Measurements from ENCODE around the gene RPP25.

RPP25 gene

GRCh38 chr15:74962219-74962618 is 5.6 kb upstream of the RPP25 start:
- DNase-seq, result no peak

GRCh38 chr15:74961616-74962015 is 5.0 kb upstream of the RPP25 start:
- DNase-seq, result no peak

- DNase-seq, result no peak
These were observed 4.5 kb upstream of the RPP25 start for GRCh38 chr15:74960995-74961588.

- DNase-seq, result no peak
These were observed 3.7 kb upstream of the RPP25 start for GRCh38 chr15:74960286-74960685.

- no peak for DNase-seq
These were observed 3.0 kb upstream of the RPP25 start for GRCh38 chr15:74959586-74959939.

GRCh38 chr15:74958908-74959585 is 2.5 kb upstream of the RPP25 start:
- peak; percentile 65 for DNase-seq

- peak; percentile 27 for DNase-seq
These were observed 1.8 kb upstream of the RPP25 start for GRCh38 chr15:74958320-74958907.

- no peak for DNase-seq
These were observed 984 bp upstream of the RPP25 start for GRCh38 chr15:74957476-74958035.

GRCh38 chr15:74955796-74956647 is 550 bp downstream of the RPP25 start:
- DNase-seq, result peak; percentile 71

GRCh38 chr15:74955017-74955416 is 1.6 kb downstream of the RPP25 start:
- no peak for DNase-seq

GRCh38 chr15:74954515-74954914 is 2.1 kb downstream of the RPP25 start:
- DNase-seq, result no peak

GRCh38 chr15:74951006-74951405 is 5.6 kb downstream of the RPP25 start:
- DNase-seq, result no peak

GRCh38 chr15:74950078-74950908 is 6.3 kb downstream of the RPP25 start:
- peak; percentile 62 for DNase-seq

- peak; percentile 95 for DNase-seq
These were observed 18.8 kb downstream of the RPP25 start, which contains the start of gene COX5A for GRCh38 chr15:74937590-74938371. TSS of gene COX5A (minus strand) at chr15:74938073. CDS start at chr15:74938014, 59 bp downstream.

- DNase-seq, result peak; percentile 19
These were observed 19.3 kb downstream of the RPP25 start for GRCh38 chr15:74937272-74937589.

GRCh38 chr15:74935193-74935592 is 21.4 kb downstream of the RPP25 start:
- DNase-seq, result peak; percentile 10

- DNase-seq, result no peak
These were observed 23.0 kb downstream of the RPP25 start for GRCh38 chr15:74933573-74933972.

GRCh38 chr15:74928771-74929198 is 27.8 kb downstream of the RPP25 start:
- no peak for DNase-seq

GRCh38 chr15:74924525-74924924 is 32.0 kb downstream of the RPP25 start:
- no peak for DNase-seq

GRCh38 chr15:74920456-74920855 is 36.1 kb downstream of the RPP25 start:
- no peak for DNase-seq

GRCh38 chr15:74917676-74918075 is 38.9 kb downstream of the RPP25 start:
- no peak for DNase-seq

Data from COR-L47 (cell line).